OCI-LY1 (cell line): ENCODE data around the gene ABCB11.

ENCODE experiments used
- EZH2 ChIP-seq: fragments of 200-600 bp; sonication (generic), shearing (Covaris generic); IDR thresholded peaks from 2 replicates; pipeline ENCODE4 v1.8.0; 2017; ENCODE audit warnings: borderline replicate concordance, mixed run types, mild to moderate bottlenecking, antibody characterized with exemption, low read length, moderate library complexity, mixed read lengths
- TF ChIP-seq, protein P1 (sequence below): fragments of 200-600 bp; sonication (generic), shearing (Covaris generic); IDR thresholded peaks from 2 replicates; pipeline ENCODE4 v1.5.1; 2017; ENCODE audit warnings: mild to moderate bottlenecking, antibody characterized with exemption, low read length, moderate library complexity, mixed read lengths

GRCh38 chr2:168970711-168971233, 60.4 kb downstream of the ABCB11 start:
- TF ChIP-seq, protein P1, sequence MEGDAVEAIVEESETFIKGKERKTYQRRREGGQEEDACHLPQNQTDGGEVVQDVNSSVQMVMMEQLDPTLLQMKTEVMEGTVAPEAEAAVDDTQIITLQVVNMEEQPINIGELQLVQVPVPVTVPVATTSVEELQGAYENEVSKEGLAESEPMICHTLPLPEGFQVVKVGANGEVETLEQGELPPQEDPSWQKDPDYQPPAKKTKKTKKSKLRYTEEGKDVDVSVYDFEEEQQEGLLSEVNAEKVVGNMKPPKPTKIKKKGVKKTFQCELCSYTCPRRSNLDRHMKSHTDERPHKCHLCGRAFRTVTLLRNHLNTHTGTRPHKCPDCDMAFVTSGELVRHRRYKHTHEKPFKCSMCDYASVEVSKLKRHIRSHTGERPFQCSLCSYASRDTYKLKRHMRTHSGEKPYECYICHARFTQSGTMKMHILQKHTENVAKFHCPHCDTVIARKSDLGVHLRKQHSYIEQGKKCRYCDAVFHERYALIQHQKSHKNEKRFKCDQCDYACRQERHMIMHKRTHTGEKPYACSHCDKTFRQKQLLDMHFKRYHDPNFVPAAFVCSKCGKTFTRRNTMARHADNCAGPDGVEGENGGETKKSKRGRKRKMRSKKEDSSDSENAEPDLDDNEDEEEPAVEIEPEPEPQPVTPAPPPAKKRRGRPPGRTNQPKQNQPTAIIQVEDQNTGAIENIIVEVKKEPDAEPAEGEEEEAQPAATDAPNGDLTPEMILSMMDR, result no peak
- TF ChIP-seq EZH2, result no peak
